MV-4-11 (cell line): ENCODE data around the gene RETREG1.

ENCODE experiments used
- DNase-seq: peaks from one replicate; lab custom pipeline; 2025; lab: John Stamatoyannopoulos, UW

RETREG1 gene

GRCh38 chr5:16585041-16585667, 31.6 kb downstream of the RETREG1 start:
- no peak for DNase-seq

GRCh38 chr5:16582081-16582480, 34.7 kb downstream of the RETREG1 start:
- DNase-seq: no peak

- no peak for DNase-seq
Measured at GRCh38 chr5:16580382-16580781, 36.4 kb downstream of the RETREG1 start.

- no peak for DNase-seq
Measured at GRCh38 chr5:16579142-16579847, 37.5 kb downstream of the RETREG1 start.

GRCh38 chr5:16578474-16578883, 38.3 kb downstream of the RETREG1 start:
- no peak for DNase-seq

- DNase-seq: no peak
Measured at GRCh38 chr5:16577677-16578076, 39.1 kb downstream of the RETREG1 start.

GRCh38 chr5:16574789-16575721, 41.7 kb downstream of the RETREG1 start:
- no peak for DNase-seq

GRCh38 chr5:16573401-16573800, 43.4 kb downstream of the RETREG1 start:
- DNase-seq: no peak

- no peak for DNase-seq
Measured at GRCh38 chr5:16572289-16573015, 44.3 kb downstream of the RETREG1 start.

GRCh38 chr5:16571016-16571415, 45.8 kb downstream of the RETREG1 start:
- DNase-seq: no peak

GRCh38 chr5:16570121-16570815, 46.5 kb downstream of the RETREG1 start:
- no peak for DNase-seq

- no peak for DNase-seq
Measured at GRCh38 chr5:16568875-16569580, 47.8 kb downstream of the RETREG1 start.

- no peak for DNase-seq
Measured at GRCh38 chr5:16567365-16567764, 49.4 kb downstream of the RETREG1 start.

GRCh38 chr5:16565118-16565517, 51.7 kb downstream of the RETREG1 start:
- no peak for DNase-seq

GRCh38 chr5:16564248-16564867, 52.4 kb downstream of the RETREG1 start:
- DNase-seq: no peak

- no peak for DNase-seq
Measured at GRCh38 chr5:16563686-16564085, 53.1 kb downstream of the RETREG1 start.

GRCh38 chr5:16561660-16562059, 55.1 kb downstream of the RETREG1 start:
- no peak for DNase-seq

- no peak for DNase-seq
Measured at GRCh38 chr5:16559702-16560101, 57.1 kb downstream of the RETREG1 start.

GRCh38 chr5:16558984-16559629, 57.7 kb downstream of the RETREG1 start:
- no peak for DNase-seq

GRCh38 chr5:16557477-16557876, 59.3 kb downstream of the RETREG1 start:
- no peak for DNase-seq
